Neural cell (in vitro differentiated cells): ENCODE measurements around the gene RAB40A. TPM values are rescaled to one million over a fixed set of nuclear protein-coding genes. Genes with fewer than 3 reads are reported as not detected.

Experiments
- H2AFZ ChIP-seq: fragments of 200-600, 300-800 bp; sonication (generic), shearing (Covaris generic); 2 replicates; pipeline ENCODE4 v1.6.0; 2014; ENCODE audit warnings: low read depth, mild to moderate bottlenecking, antibody characterized with exemption, low read length, moderate library complexity
- H3F3A ChIP-seq: fragments of 200-600 bp; shearing (Covaris generic); 2 replicates; pipeline ENCODE4 v1.6.1; 2016; ENCODE audit warnings: mild to moderate bottlenecking, moderate library complexity, mixed read lengths, antibody characterized with exemption, low read length; ENCODE audit not compliant: insufficient read depth, poor library complexity, severe bottlenecking
- H3K27ac ChIP-seq: fragments of 200-600, 300-800 bp; sonication (generic), shearing (Covaris generic); 2 replicates; pipeline ENCODE4 v1.5.1; 2014; ENCODE audit warnings: mild to moderate bottlenecking, low read length, moderate library complexity
- H3K27me3 ChIP-seq: fragments of 300-800, 200-600 bp; sonication (generic), shearing (Covaris generic); 2 replicates; pipeline ENCODE4 v1.6.0; 2014; ENCODE audit warnings: mild to moderate bottlenecking, low read depth, low read length, moderate library complexity; ENCODE audit not compliant: insufficient read depth
- H3K36me3 ChIP-seq: fragments of 300-800, 200-600 bp; sonication (generic), shearing (Covaris generic); 2 replicates; pipeline ENCODE4 v1.5.1; 2014; ENCODE audit warnings: mild to moderate bottlenecking, antibody characterized with exemption, low read length, moderate library complexity; ENCODE audit not compliant: insufficient read depth
- H3K4me2 ChIP-seq: fragments of 300-800, 200-600 bp; sonication (generic), shearing (Covaris generic); 2 replicates; pipeline ENCODE4 v1.6.0; 2014; ENCODE audit warnings: mild to moderate bottlenecking, low read length
- H3K4me3 ChIP-seq: fragments of 300-800, 200-600 bp; sonication (generic), shearing (Covaris generic); 2 replicates; pipeline ENCODE4 v1.5.1; 2014; ENCODE audit warnings: mild to moderate bottlenecking, low read length, moderate library complexity
- H3K79me2 ChIP-seq: fragments of 200-600 bp; shearing (Covaris generic); replicated peaks from 2 replicates; pipeline ENCODE4 v1.6.0; 2014; ENCODE audit warnings: mild to moderate bottlenecking, low read length, moderate library complexity; ENCODE audit not compliant: insufficient read depth
- H3K9ac ChIP-seq: fragments of 300-800, 200-600 bp; sonication (generic), shearing (Covaris generic); 2 replicates; pipeline ENCODE4 v1.6.1; 2016; ENCODE audit warnings: mild to moderate bottlenecking, low read length, mixed read lengths
- H3K9me2 ChIP-seq: fragments of 200-600 bp; shearing (Covaris generic); 2 replicates; pipeline ENCODE4 v1.6.1; 2016; ENCODE audit warnings: mild to moderate bottlenecking, low read length, mixed read lengths; ENCODE audit not compliant: insufficient read depth
- H3K9me3 ChIP-seq: fragments of 200-600, 300-800 bp; sonication (generic), shearing (Covaris generic); 2 replicates; pipeline ENCODE4 v1.6.1; 2016; ENCODE audit warnings: mild to moderate bottlenecking, mixed run types, low read length, moderate library complexity, mixed read lengths
- H4K20me1 ChIP-seq: fragments of 200-600 bp; shearing (Covaris generic); 2 replicates; pipeline ENCODE4 v1.6.1; 2016; ENCODE audit warnings: mild to moderate bottlenecking, mixed run types; ENCODE audit not compliant: insufficient read depth
- CTCF ChIP-seq: fragments of 450-650 bp; IDR thresholded peaks from 2 replicates; pipeline ENCODE4 v1.5.1; 2014; ENCODE audit warnings: antibody characterized with exemption, mild to moderate bottlenecking, moderate library complexity; ENCODE audit not compliant: poor library complexity, severe bottlenecking
- EP300 ChIP-seq: fragments of 450-650 bp; conservative IDR thresholded peaks from 2 replicates; pipeline ENCODE4 v1.6.1; 2014; ENCODE audit warnings: antibody characterized with exemption, mild to moderate bottlenecking, moderate library complexity; ENCODE audit not compliant: poor library complexity, severe bottlenecking
- EZH2 ChIP-seq: fragments of 200-600, 300-800 bp; shearing (Covaris generic), sonication (generic); IDR thresholded peaks from 2 replicates; pipeline ENCODE4 v1.6.1; 2014; ENCODE audit warnings: antibody characterized with exemption, low read length, borderline replicate concordance, mild to moderate bottlenecking; ENCODE audit not compliant: insufficient read depth, poor library complexity, severe bottlenecking
- MXI1 ChIP-seq: fragments of 450-650 bp; conservative IDR thresholded peaks from 2 replicates; pipeline ENCODE4 v1.6.1; 2014; ENCODE audit warnings: antibody characterized with exemption, mild to moderate bottlenecking; ENCODE audit not compliant: poor library complexity, severe bottlenecking
- POLR2AphosphoS5 ChIP-seq: IDR thresholded peaks from 2 replicates; pipeline ENCODE4 v1.6.1; 2012
- RAD21 ChIP-seq: fragments of 450-650 bp; conservative IDR thresholded peaks from 2 replicates; pipeline ENCODE4 v1.6.1; 2014; ENCODE audit warnings: antibody characterized with exemption, mild to moderate bottlenecking, moderate library complexity
- REST ChIP-seq: IDR thresholded peaks from 2 replicates; pipeline ENCODE4 v1.6.1; 2012; ENCODE audit warnings: borderline replicate concordance
- SMC3 ChIP-seq: fragments of 450-650 bp; conservative IDR thresholded peaks from 2 replicates; pipeline ENCODE4 v1.6.1; 2014; ENCODE audit warnings: antibody characterized with exemption, mild to moderate bottlenecking, moderate library complexity; ENCODE audit not compliant: poor library complexity
- TAF1 ChIP-seq: IDR thresholded peaks from 2 replicates; pipeline ENCODE4 v1.6.1; 2012; ENCODE audit warnings: low read depth
- polyA plus RNA-seq: library from polyadenylated mRNA; depleted of rRNA; stranded (reverse); fragments of >200 nt; gene quantifications from 2 replicates; pipeline ENCODE4 v1.2.3, GENCODE V29; 2014

Gene RAB40A
- polyA plus RNA-seq, 1 donor from 2014 or later, result 1.9 TPM

GRCh38 chrX:103537871-103538387 lies 18.6 kb upstream of the RAB40A start:
- no peaks in the 10 kb centered on the region for H3F3A ChIP-seq
- no peaks in the 10 kb centered on the region for H3K9me3 ChIP-seq
- no peak overlapping the region for H3K4me2 ChIP-seq
- H3K36me3 ChIP-seq, result no peaks in the 10 kb centered on the region
- H3K9ac ChIP-seq, result no peak overlapping the region
- H3K79me2 ChIP-seq, result no peaks in the 10 kb centered on the region
- H3K27ac ChIP-seq, result no peak overlapping the region
- H2AFZ ChIP-seq, result no peak overlapping the region
- no peaks in the 10 kb centered on the region for H3K27me3 ChIP-seq
- TF ChIP-seq SMC3 (no peak), TAF1 (no peak), POLR2AphosphoS5 (no peak), REST (no peak), EP300 (no peak), RAD21 (no peak), EZH2 (no peak), MXI1 (no peak), CTCF (no peak)
- H3K4me3 ChIP-seq, result no peak overlapping the region
- no peaks in the 10 kb centered on the region for H4K20me1 ChIP-seq
- H3K9me2 ChIP-seq, result no peaks in the 10 kb centered on the region

GRCh38 chrX:103536732-103537131 lies 17.4 kb upstream of the RAB40A start:
- H2AFZ ChIP-seq, result no peak overlapping the region

More at GRCh38 chrX:103536732-103537131, 17.4 kb upstream of the RAB40A start:
- TF ChIP-seq POLR2AphosphoS5, result no peak
- no peak for TF ChIP-seq MXI1
- TF ChIP-seq REST, result no peak
- no peak for TF ChIP-seq SMC3
- Histone ChIP-seq H3K27me3 (no peaks in the 10 kb centered on the region), H3K27ac (no peak overlapping the region), H3K4me2 (no peak overlapping the region), H3K9me2 (no peaks in the 10 kb centered on the region), H3K9me3 (no peaks in the 10 kb centered on the region), H3F3A (no peaks in the 10 kb centered on the region), H3K79me2 (no peaks in the 10 kb centered on the region), H3K36me3 (no peaks in the 10 kb centered on the region), H3K4me3 (no peak overlapping the region), H4K20me1 (no peaks in the 10 kb centered on the region), H3K9ac (no peak overlapping the region)
